HG02678 (cell line): ENCODE data around the gene EPHA6.
"Not testable (repeated sequence)": the region's sequence is repeated elsewhere in the genome, so short reads cannot be mapped to it uniquely, and the experiment has no call there.

Experiments
- ATAC-seq: cut with Tn5 transposase; IDR thresholded peaks from one replicate; pipeline ENCODE4 v1.9.1; 2021; ENCODE audit warnings: mild to moderate bottlenecking, moderate library complexity; ENCODE audit not compliant: unreplicated experiment

The EPHA6 gene

GRCh38 chr3:97010881-97011657, 196.7 kb downstream of the EPHA6 start:
- no peak for ATAC-seq

- no peak for ATAC-seq
Measured at GRCh38 chr3:97021778-97022177, 207.4 kb downstream of the EPHA6 start.

- ATAC-seq: not testable (repeated sequence)
Measured at GRCh38 chr3:97025612-97026011, 211.2 kb downstream of the EPHA6 start.

GRCh38 chr3:97029972-97030371, 215.6 kb downstream of the EPHA6 start:
- no peak for ATAC-seq

GRCh38 chr3:97037294-97037943, 223.0 kb downstream of the EPHA6 start:
- ATAC-seq: no peak

GRCh38 chr3:97043411-97043810, 229.0 kb downstream of the EPHA6 start:
- no peak for ATAC-seq

GRCh38 chr3:97057365-97057764, 243.0 kb downstream of the EPHA6 start:
- ATAC-seq: no peak

GRCh38 chr3:97059168-97059567, 244.8 kb downstream of the EPHA6 start:
- ATAC-seq: no peak

GRCh38 chr3:97066531-97066930, 252.1 kb downstream of the EPHA6 start:
- no peak for ATAC-seq

- no peak for ATAC-seq
Measured at GRCh38 chr3:97070302-97070701, 255.9 kb downstream of the EPHA6 start.

GRCh38 chr3:97074546-97074945, 260.2 kb downstream of the EPHA6 start:
- no peak for ATAC-seq

- no peak for ATAC-seq
Measured at GRCh38 chr3:97076673-97077072, 262.3 kb downstream of the EPHA6 start.

GRCh38 chr3:97089621-97090020, 275.2 kb downstream of the EPHA6 start:
- ATAC-seq: no peak

- ATAC-seq: no peak
Measured at GRCh38 chr3:97102641-97103040, 288.2 kb downstream of the EPHA6 start.

- no peak for ATAC-seq
Measured at GRCh38 chr3:97105989-97106651, 291.7 kb downstream of the EPHA6 start.

- ATAC-seq: no peak
Measured at GRCh38 chr3:97106652-97106989, 292.2 kb downstream of the EPHA6 start.

GRCh38 chr3:97108136-97108535, 293.7 kb downstream of the EPHA6 start:
- no peak for ATAC-seq

GRCh38 chr3:97111244-97111643, 296.9 kb downstream of the EPHA6 start:
- no peak for ATAC-seq

- no peak for ATAC-seq
Measured at GRCh38 chr3:97121386-97121785, 307.0 kb downstream of the EPHA6 start.

- ATAC-seq: no peak
Measured at GRCh38 chr3:97125902-97126499, 311.6 kb downstream of the EPHA6 start.

- ATAC-seq: no peak
Measured at GRCh38 chr3:97131476-97131875, 317.1 kb downstream of the EPHA6 start.
